Metanephros (tissue), 2 donors: ENCODE data around the gene GTF2H2C. TPM values are rescaled to one million over a fixed set of nuclear protein-coding genes. Genes with fewer than 3 reads are reported as not detected.

ENCODE experiments used
- small RNA-seq: library from RNA; depleted of rRNA; stranded (forward); fragments of <200 nt; gene quantifications from one replicate; pipeline ENCODE3, GENCODE V24; 2014; ENCODE audit warnings: low replicate concordance
- total RNA-seq: library from RNA; depleted of rRNA; stranded (reverse); fragments of >200 nt; gene quantifications from one replicate; pipeline ENCODE4 v1.2.3, GENCODE V29; 2014

The GTF2H2C gene
- 46.7 TPM for total RNA-seq

DNA sequence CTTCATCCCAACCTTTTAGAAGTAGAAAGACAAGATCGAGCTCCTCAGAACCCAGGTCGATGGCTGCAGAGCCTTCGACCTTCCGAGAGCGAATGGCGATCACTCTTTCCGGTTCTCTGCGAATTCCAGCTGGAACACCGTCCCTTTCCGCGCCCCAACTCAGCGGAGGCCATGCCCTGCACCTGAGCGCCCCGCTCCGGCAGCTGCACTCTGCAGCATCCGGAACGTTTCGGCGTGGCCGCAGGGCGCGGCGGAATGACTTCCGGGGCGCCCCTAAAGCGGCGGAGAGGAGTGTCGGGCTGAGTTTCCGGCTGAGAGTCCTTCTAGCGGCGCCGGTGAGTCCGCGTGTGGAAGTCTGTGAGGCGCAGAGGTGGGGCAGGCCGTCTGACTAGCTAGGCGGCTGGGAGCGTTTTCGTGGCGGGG lies at the start of gene GTF2H2C:
TSS of gene GTF2H2C (plus strand) at position 284 of the 423 bp plus-strand sequence. CDS start 4,942 bp downstream, outside the sequence.

Small RNA genes lying within 50 kb of the gene (small RNA-seq; reads per million reads assigned to genes)
- gene RNU6-724P, result not detected

Other genes starting within 250 kb of the GTF2H2C start
- 6.9 TPM for gene CCDC125, start 227.4 kb upstream of the GTF2H2C start, total RNA-seq
- 20.7 TPM for gene AK6, start 190.7 kb upstream of the GTF2H2C start, total RNA-seq
- gene TAF9, start 190.7 kb upstream of the GTF2H2C start, total RNA-seq, result 32.7 TPM
- 64.5 TPM for gene RAD17, start 190.4 kb upstream of the GTF2H2C start, total RNA-seq
- gene MARVELD2, start 145.1 kb upstream of the GTF2H2C start, total RNA-seq, result 26.8 TPM
- gene OCLN, start 67.4 kb upstream of the GTF2H2C start, total RNA-seq, result 50.4 TPM